IPS-18a (cell line): ENCODE results near the gene BCAN.
A peak's percentile ranks its signal among the peaks of the same experiment; 100 is the strongest.
"Not testable (repeated sequence)": the region's sequence is repeated elsewhere in the genome, so short reads cannot be mapped to it uniquely, and the experiment has no call there.

Experiments used
- H3K27ac ChIP-seq: one replicate; pipeline ENCODE4 v1.5.1; 2013; ENCODE audit warnings: low read length
- H3K27me3 ChIP-seq: one replicate; pipeline ENCODE4 v1.6.1; 2013; ENCODE audit warnings: mild to moderate bottlenecking, low read length; ENCODE audit not compliant: control insufficient read depth, insufficient read depth
- H3K36me3 ChIP-seq: one replicate; pipeline ENCODE4 v1.6.1; 2013; ENCODE audit warnings: low read depth, low read length; ENCODE audit not compliant: control insufficient read depth
- H3K4me1 ChIP-seq: one replicate; pipeline ENCODE4 v1.6.1; 2013; ENCODE audit warnings: low read depth, low read length; ENCODE audit not compliant: control insufficient read depth
- H3K4me3 ChIP-seq: one replicate; pipeline ENCODE4 v1.5.1; 2013; ENCODE audit warnings: low read length
- H3K9ac ChIP-seq: one replicate; pipeline ENCODE4 v1.6.1; 2013; ENCODE audit warnings: mild to moderate bottlenecking, low read length, moderate library complexity
- H3K9me3 ChIP-seq: one replicate; pipeline ENCODE4 v1.6.1; 2013; ENCODE audit warnings: low read depth, low read length; ENCODE audit not compliant: control insufficient read depth

Gene BCAN

GRCh38 chr1:156618853-156619581, 22.9 kb upstream of the BCAN start, which contains the start of gene HAPLN2:
HAPLN2 (plus strand) TSS chr1:156619415; CDS start chr1:156623491, 4,076 bp downstream.
- H3K27ac ChIP-seq = no peak within 1 kb of the TSS
- H3K4me1 ChIP-seq = peaks cover 6% of the 10 kb centered on the region
- H3K27me3 ChIP-seq = peaks cover 45% of the 10 kb centered on the region
- no peaks in the 10 kb centered on the region for H3K36me3 ChIP-seq
- no peak within 1 kb of the TSS for H3K9ac ChIP-seq
- H3K4me3 ChIP-seq = no peak within 1 kb of the TSS
- no peaks in the 10 kb centered on the region for H3K9me3 ChIP-seq

GRCh38 chr1:156619582-156619955, 22.3 kb upstream of the BCAN start:
- no peak overlapping the region for H3K9ac ChIP-seq
- peaks cover 6% of the 10 kb centered on the region for H3K4me1 ChIP-seq
- no peak overlapping the region for H3K27ac ChIP-seq
- H3K36me3 ChIP-seq = no peaks in the 10 kb centered on the region
- H3K4me3 ChIP-seq = no peak overlapping the region
- H3K27me3 ChIP-seq = peaks cover 51% of the 10 kb centered on the region
- H3K9me3 ChIP-seq = no peaks in the 10 kb centered on the region

- H3K4me1 ChIP-seq = peaks cover 6% of the 10 kb centered on the region
- no peaks in the 10 kb centered on the region for H3K36me3 ChIP-seq
- H3K27ac ChIP-seq = no peak overlapping the region
- H3K4me3 ChIP-seq = no peak overlapping the region
- peaks cover 73% of the 10 kb centered on the region for H3K27me3 ChIP-seq
- no peaks in the 10 kb centered on the region for H3K9me3 ChIP-seq
- no peak overlapping the region for H3K9ac ChIP-seq
Measured at GRCh38 chr1:156622581-156623297, 19.2 kb upstream of the BCAN start.

- Histone ChIP-seq H3K36me3 (no peaks in the 10 kb centered on the region), H3K4me1 (peaks cover under 1% of the 10 kb centered on the region), H3K9me3 (no peaks in the 10 kb centered on the region), H3K27me3 (peaks cover 73% of the 10 kb centered on the region), H3K27ac (no peak overlapping the region), H3K4me3 (peak overlapping the region; percentile 60), H3K9ac (no peak overlapping the region)
Measured at GRCh38 chr1:156623946-156624813, 17.7 kb upstream of the BCAN start.

GRCh38 chr1:156624814-156625435, 17.0 kb upstream of the BCAN start:
- peaks cover 68% of the 10 kb centered on the region for H3K27me3 ChIP-seq
- no peak overlapping the region for H3K27ac ChIP-seq
- no peak overlapping the region for H3K9ac ChIP-seq
- H3K36me3 ChIP-seq = no peaks in the 10 kb centered on the region
- no peaks in the 10 kb centered on the region for H3K4me1 ChIP-seq
- H3K4me3 ChIP-seq = peak overlapping the region; percentile 60
- no peaks in the 10 kb centered on the region for H3K9me3 ChIP-seq

- Histone ChIP-seq H3K4me3 (peak overlapping the region; percentile 36), H3K4me1 (no peaks in the 10 kb centered on the region), H3K27me3 (peaks cover 61% of the 10 kb centered on the region), H3K36me3 (no peaks in the 10 kb centered on the region), H3K9me3 (no peaks in the 10 kb centered on the region), H3K9ac (no peak overlapping the region), H3K27ac (no peak overlapping the region)
Measured at GRCh38 chr1:156625436-156626078, 16.4 kb upstream of the BCAN start.

GRCh38 chr1:156626079-156626438, 15.9 kb upstream of the BCAN start:
- no peaks in the 10 kb centered on the region for H3K4me1 ChIP-seq
- H3K4me3 ChIP-seq = no peak overlapping the region
- H3K27ac ChIP-seq = no peak overlapping the region
- no peaks in the 10 kb centered on the region for H3K36me3 ChIP-seq
- H3K27me3 ChIP-seq = peaks cover 56% of the 10 kb centered on the region
- H3K9ac ChIP-seq = no peak overlapping the region
- no peaks in the 10 kb centered on the region for H3K9me3 ChIP-seq

GRCh38 chr1:156627313-156627880, 14.5 kb upstream of the BCAN start:
- H3K27me3 ChIP-seq = peaks cover 49% of the 10 kb centered on the region
- no peaks in the 10 kb centered on the region for H3K36me3 ChIP-seq
- no peaks in the 10 kb centered on the region for H3K9me3 ChIP-seq
- H3K9ac ChIP-seq = no peak overlapping the region
- no peak overlapping the region for H3K4me3 ChIP-seq
- H3K4me1 ChIP-seq = no peaks in the 10 kb centered on the region
- no peak overlapping the region for H3K27ac ChIP-seq

GRCh38 chr1:156629823-156630449, 12.0 kb upstream of the BCAN start:
- Histone ChIP-seq H3K9ac (no peak overlapping the region), H3K4me3 (no peak overlapping the region), H3K27me3 (peaks cover 23% of the 10 kb centered on the region), H3K4me1 (no peaks in the 10 kb centered on the region), H3K9me3 (no peaks in the 10 kb centered on the region), H3K27ac (no peak overlapping the region), H3K36me3 (no peaks in the 10 kb centered on the region)

GRCh38 chr1:156631152-156631551, 10.8 kb upstream of the BCAN start:
- H3K9me3 ChIP-seq, H3K9ac ChIP-seq, H3K27ac ChIP-seq, H3K4me3 ChIP-seq, H3K36me3 ChIP-seq, H3K4me1 ChIP-seq: not testable (repeated sequence)
- peaks cover 11% of the 10 kb centered on the region for H3K27me3 ChIP-seq
